ENCODE results near the gene RBM48.

Gene RBM48

GRCh38 chr7:92547579-92547978, 19.0 kb downstream of the RBM48 start:
- no peak for FAIRE-seq
- no peak for DNase-seq (ENCODE audit: insufficient read length)
- TF ChIP-seq TAF1 (IDR thresholded peaks at IDR 0.05; ENCODE audit: borderline replicate concordance, low read depth, low read length), result no peak
- TF ChIP-seq POLR2AphosphoS5 (IDR thresholded peaks at IDR 0.05; ENCODE audit: low read depth, low read length), result no peak
- no peak for TF ChIP-seq POLR2A (IDR thresholded peaks at IDR 0.05; ENCODE audit: low read depth, low read length)

- TF ChIP-seq POLR2AphosphoS5 (IDR thresholded peaks at IDR 0.05; ENCODE audit: low read depth, low read length) (no peak), POLR2A (IDR thresholded peaks at IDR 0.05; ENCODE audit: low read depth, low read length) (no peak), TAF1 (IDR thresholded peaks at IDR 0.05; ENCODE audit: borderline replicate concordance, low read depth, low read length) (no peak)
- FAIRE-seq, result no peak
- DNase-seq (ENCODE audit: insufficient read length), result no peak
Measured at GRCh38 chr7:92550194-92550593, 21.6 kb downstream of the RBM48 start.

- FAIRE-seq (no peak), DNase-seq (ENCODE audit: insufficient read length) (no peak)
- TF ChIP-seq POLR2A (IDR thresholded peaks at IDR 0.05; ENCODE audit: low read depth, low read length) (no peak), TAF1 (IDR thresholded peaks at IDR 0.05; ENCODE audit: borderline replicate concordance, low read depth, low read length) (no peak), POLR2AphosphoS5 (IDR thresholded peaks at IDR 0.05; ENCODE audit: low read depth, low read length) (no peak)
Measured at GRCh38 chr7:92557249-92557648, 28.7 kb downstream of the RBM48 start.

GRCh38 chr7:92557808-92558362, 29.3 kb downstream of the RBM48 start:
- no peak; the same call in 1 of the 2 replicates for TF ChIP-seq POLR2AphosphoS5 (IDR thresholded peaks at IDR 0.05; ENCODE audit: low read depth, low read length)
- no peak for TF ChIP-seq TAF1 (IDR thresholded peaks at IDR 0.05; ENCODE audit: borderline replicate concordance, low read depth, low read length)
- TF ChIP-seq POLR2A (IDR thresholded peaks at IDR 0.05; ENCODE audit: low read depth, low read length), result no peak
- DNase-seq (ENCODE audit: insufficient read length), result no peak
- no peak for FAIRE-seq

GRCh38 chr7:92560602-92561001, 32.0 kb downstream of the RBM48 start:
- TF ChIP-seq TAF1 (IDR thresholded peaks at IDR 0.05; ENCODE audit: borderline replicate concordance, low read depth, low read length) (no peak), POLR2AphosphoS5 (IDR thresholded peaks at IDR 0.05; ENCODE audit: low read depth, low read length) (no peak), POLR2A (IDR thresholded peaks at IDR 0.05; ENCODE audit: low read depth, low read length) (no peak)
- FAIRE-seq (no peak), DNase-seq (ENCODE audit: insufficient read length) (no peak)

- DNase-seq (ENCODE audit: insufficient read length) (no peak), FAIRE-seq (no peak)
- no peak for TF ChIP-seq POLR2A (IDR thresholded peaks at IDR 0.05; ENCODE audit: low read depth, low read length)
- no peak for TF ChIP-seq POLR2AphosphoS5 (IDR thresholded peaks at IDR 0.05; ENCODE audit: low read depth, low read length)
- TF ChIP-seq TAF1 (IDR thresholded peaks at IDR 0.05; ENCODE audit: borderline replicate concordance, low read depth, low read length), result no peak
Measured at GRCh38 chr7:92563345-92563744, 34.8 kb downstream of the RBM48 start.

- FAIRE-seq, result no peak
- TF ChIP-seq POLR2AphosphoS5 (IDR thresholded peaks at IDR 0.05; ENCODE audit: low read depth, low read length), result no peak
- TF ChIP-seq POLR2A (IDR thresholded peaks at IDR 0.05; ENCODE audit: low read depth, low read length), result no peak
- TF ChIP-seq TAF1 (IDR thresholded peaks at IDR 0.05; ENCODE audit: borderline replicate concordance, low read depth, low read length), result no peak
- no peak for DNase-seq (ENCODE audit: insufficient read length)
Measured at GRCh38 chr7:92567460-92567859, 38.9 kb downstream of the RBM48 start.

GRCh38 chr7:92569137-92569536, 40.5 kb downstream of the RBM48 start:
- TF ChIP-seq TAF1 (IDR thresholded peaks at IDR 0.05; ENCODE audit: borderline replicate concordance, low read depth, low read length) (no peak), POLR2AphosphoS5 (IDR thresholded peaks at IDR 0.05; ENCODE audit: low read depth, low read length) (no peak), POLR2A (IDR thresholded peaks at IDR 0.05; ENCODE audit: low read depth, low read length) (no peak)
- FAIRE-seq, result no peak
- no peak for DNase-seq (ENCODE audit: insufficient read length)

- DNase-seq (ENCODE audit: insufficient read length) (no peak), FAIRE-seq (peak; percentile 38)
- TF ChIP-seq POLR2AphosphoS5 (IDR thresholded peaks at IDR 0.05; ENCODE audit: low read depth, low read length), result no peak
- TF ChIP-seq TAF1 (IDR thresholded peaks at IDR 0.05; ENCODE audit: borderline replicate concordance, low read depth, low read length), result no peak
- no peak for TF ChIP-seq POLR2A (IDR thresholded peaks at IDR 0.05; ENCODE audit: low read depth, low read length)
Measured at GRCh38 chr7:92576296-92576695, 47.7 kb downstream of the RBM48 start.

GRCh38 chr7:92582948-92583347, 54.4 kb downstream of the RBM48 start:
- no peak for DNase-seq (ENCODE audit: insufficient read length)
- FAIRE-seq, result no peak
- TF ChIP-seq POLR2AphosphoS5 (IDR thresholded peaks at IDR 0.05; ENCODE audit: low read depth, low read length) (no peak), POLR2A (IDR thresholded peaks at IDR 0.05; ENCODE audit: low read depth, low read length) (no peak), TAF1 (IDR thresholded peaks at IDR 0.05; ENCODE audit: borderline replicate concordance, low read depth, low read length) (no peak)

- no peak for TF ChIP-seq POLR2AphosphoS5 (IDR thresholded peaks at IDR 0.05; ENCODE audit: low read depth, low read length)
- no peak for TF ChIP-seq POLR2A (IDR thresholded peaks at IDR 0.05; ENCODE audit: low read depth, low read length)
- TF ChIP-seq TAF1 (IDR thresholded peaks at IDR 0.05; ENCODE audit: borderline replicate concordance, low read depth, low read length), result no peak
- DNase-seq (ENCODE audit: insufficient read length) (no peak), FAIRE-seq (no peak)
Measured at GRCh38 chr7:92584953-92585352, 56.4 kb downstream of the RBM48 start.

- FAIRE-seq (no peak), DNase-seq (ENCODE audit: insufficient read length) (no peak)
- TF ChIP-seq POLR2AphosphoS5 (IDR thresholded peaks at IDR 0.05; ENCODE audit: low read depth, low read length), result no peak
- no peak for TF ChIP-seq POLR2A (IDR thresholded peaks at IDR 0.05; ENCODE audit: low read depth, low read length)
- TF ChIP-seq TAF1 (IDR thresholded peaks at IDR 0.05; ENCODE audit: borderline replicate concordance, low read depth, low read length), result no peak
Measured at GRCh38 chr7:92586403-92586802, 57.8 kb downstream of the RBM48 start.
